ENCODE data around the gene APOA4. TPM values are rescaled to one million over a fixed set of nuclear protein-coding genes. Genes with fewer than 3 reads are reported as not detected.

Gene APOA4
- total and polyA plus RNA-seq, 9 of the 15 experiments (the other 6 are each of a cell fraction or from before 2014, with no cell fraction given), result 0.07 TPM; not detected in 8

- TF ChIP-seq ZNF239 (CRISPR knock-in tag; IDR thresholded peaks at IDR 0.05) (no peak), FOXK1 (CRISPR knock-in tag; IDR thresholded peaks at IDR 0.05; ENCODE audit: borderline replicate concordance) (no peak), ATF2 (CRISPR knock-in tag; IDR thresholded peaks at IDR 0.05) (no peak), ZNF140 (CRISPR knock-in tag; IDR thresholded peaks at IDR 0.05) (no peak), PREB (CRISPR knock-in tag; IDR thresholded peaks at IDR 0.05) (0 out of 2 replicates have a peak, but pooled peaks have one; percentile 47), GABPA (tag; conservative IDR thresholded peaks at IDR 0.05; ENCODE audit: low read depth) (peak; percentile 95), ZBTB12 (CRISPR knock-in tag; IDR thresholded peaks at IDR 0.05) (peak; percentile 87), ZNF75A (CRISPR knock-in tag; IDR thresholded peaks at IDR 0.05) (no peak), SIX5 (IDR thresholded peaks at IDR 0.05; ENCODE audit: borderline replicate concordance in 1 of 2, insufficient read depth in 1 of 2, low read depth in 1 of 2, low read length in 2 of 2) (no peak), POLR3A (IDR thresholded peaks at IDR 0.05; ENCODE audit: borderline replicate concordance, extremely low read depth, insufficient read depth, insufficient read length) (no peak), CHCHD3 (CRISPR knock-in tag; IDR thresholded peaks at IDR 0.05) (no peak), ZBTB2 (IDR thresholded peaks at IDR 0.05) (no peak), CEBPB (tag; IDR thresholded peaks at IDR 0.05) (no peak), BACH1 (tag; IDR thresholded peaks at IDR 0.05) (no peak), SETDB1 (IDR thresholded peaks at IDR 0.05; ENCODE audit: low read length) (no peak), DPF2 (IDR thresholded peaks at IDR 0.05) (peak; percentile 40; the same call in 1 of the 2 replicates), PRDM10 (IDR thresholded peaks at IDR 0.05; ENCODE audit: partially characterized antibody) (no peak), YBX1 (IDR thresholded peaks at IDR 0.05) (no peak)
Measured at GRCh38 chr11:116787786-116788486, 35.2 kb downstream of the APOA4 start, which contains the start of gene ZPR1 (continued).
